CD4-positive, alpha-beta memory T cell (primary cell): Measurements from ENCODE around the gene DCBLD1. TPM values are rescaled to one million over a fixed set of nuclear protein-coding genes. Genes with fewer than 3 reads are reported as not detected.

ENCODE experiments used
- CTCF ChIA-PET: fragments of 350-600 bp; sonication (Branson Sonifier 250); formaldehyde crosslinking; loops from one replicate; lab custom pipeline; 2021; ENCODE audit warnings: inconsistent platforms; ENCODE audit not compliant: partially characterized antibody; lab: Charles Lee
- POLR2A ChIA-PET: fragments of 350-600 bp; sonication (Branson Sonifier 250); formaldehyde crosslinking; loops from one replicate; lab custom pipeline; 2021; ENCODE audit not compliant: partially characterized antibody; lab: Charles Lee
- DNase-seq, 5 donors: peaks; one replicate each; pipeline versions ENCODE4 v3.0.0 to v3.0.0-alpha.2; 2020 to 2022; ENCODE audit warnings: mixed read lengths in 1 of 5
- H3K27ac ChIP-seq: one replicate; pipeline ENCODE4 v1.7.0; 2013; ENCODE audit warnings: low read depth, low read length
- H3K27me3 ChIP-seq: 2 replicates; pipeline ENCODE4 v1.7.0; 2013; ENCODE audit warnings: mild to moderate bottlenecking, low read length, moderate library complexity; ENCODE audit not compliant: insufficient read depth
- H3K36me3 ChIP-seq: 2 replicates; pipeline ENCODE4 v1.7.0; 2013; ENCODE audit warnings: mild to moderate bottlenecking, low read length, moderate library complexity; ENCODE audit not compliant: insufficient read depth
- H3K4me1 ChIP-seq: 2 replicates; pipeline ENCODE4 v1.7.0; 2013; ENCODE audit warnings: mild to moderate bottlenecking, low read length, moderate library complexity; ENCODE audit not compliant: insufficient read depth
- H3K4me3 ChIP-seq, 2 donors: one replicate each; pipeline ENCODE4 v1.7.0; 2013; ENCODE audit warnings: low read length in 2 of 2, mild to moderate bottlenecking in 1 of 2
- H3K9me3 ChIP-seq, 2 donors: one replicate each; pipeline ENCODE4 v1.7.0; 2013; ENCODE audit warnings: low read length in 2 of 2, control low read depth in 1 of 2; ENCODE audit not compliant: control insufficient read depth in 1 of 2
- H3K27ac Mint-ChIP-seq, 7 donors: one replicate each; pipeline ENCODE4 v1.8.0; 2020 to 2021; ENCODE audit warnings: mixed read lengths in 7 of 7, mild to moderate bottlenecking in 6 of 7, inconsistent platforms in 3 of 7, moderate library complexity in 3 of 7
- H3K27me3 Mint-ChIP-seq, 2 donors: one replicate each; pipeline ENCODE4 v1.8.0; 2020 to 2021; ENCODE audit warnings: mixed read lengths in 2 of 2
- H3K36me3 Mint-ChIP-seq, 2 donors: one replicate each; pipeline ENCODE4 v1.8.0; 2020 to 2021; ENCODE audit warnings: mixed read lengths in 2 of 2, inconsistent platforms in 1 of 2, mild to moderate bottlenecking in 1 of 2
- H3K4me1 Mint-ChIP-seq, 4 donors: one replicate each; pipeline ENCODE4 v1.8.0; 2020 to 2021; ENCODE audit warnings: mixed read lengths in 4 of 4, mild to moderate bottlenecking in 1 of 4
- H3K4me3 Mint-ChIP-seq, 8 donors: one replicate each; pipeline ENCODE4 v1.8.0; 2020 to 2021; ENCODE audit warnings: mixed read lengths in 8 of 8, mild to moderate bottlenecking in 7 of 8, moderate library complexity in 6 of 8, inconsistent platforms in 3 of 8
- H3K9me3 Mint-ChIP-seq, 8 donors: one replicate each; pipeline ENCODE4 v1.8.0; 2020 to 2021; ENCODE audit warnings: mixed read lengths in 8 of 8, mild to moderate bottlenecking in 5 of 8, inconsistent platforms in 3 of 8, moderate library complexity in 1 of 8
- intact Hi-C: fragments of 100-400 bp; cut with micrococcal nuclease; formaldehyde crosslinking; loops from one replicate; pipeline ENCODE4 v1.15.1; 2023
- polyA plus RNA-seq, 2 donors: library from polyadenylated mRNA; unstranded; fragments of 300-500 nt; fragmentation: Illumina TruSeq; gene quantifications; one replicate each; pipeline ENCODE4 v1.2.3, GENCODE V29; 2021
- total RNA-seq, 2 experiments: library from RNA; stranded (reverse); gene quantifications; one replicate each; pipeline ENCODE4 v1.2.3, GENCODE V29; 2021

DCBLD1 gene
- total and polyA plus RNA-seq, 4 experiments from 2014 or later, result 1.4 to 9.7 (median 5.6) TPM

DNA sequence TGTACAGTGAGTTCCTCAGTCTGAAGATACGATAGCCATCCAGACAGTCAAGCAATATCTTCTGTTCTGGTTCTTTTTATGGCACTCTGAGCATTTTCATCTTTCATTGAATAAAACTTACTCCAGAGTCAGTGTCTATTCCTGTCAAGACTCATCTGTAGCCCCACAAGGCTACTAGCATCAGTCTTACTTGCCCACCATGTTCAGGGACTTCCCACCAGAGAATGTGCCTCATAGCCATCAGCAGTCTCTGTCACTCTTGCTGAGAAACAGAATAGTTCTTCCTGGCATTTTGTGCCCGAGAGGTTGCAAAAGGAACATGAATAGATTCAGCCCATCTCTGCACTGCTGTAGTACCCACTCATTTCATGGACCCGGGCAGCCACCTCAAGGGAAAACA, 12.7 kb upstream of the DCBLD1 start:
- intact Hi-C loops, result no loop called here
- no peak overlapping the region for H3K4me3 Mint-ChIP-seq
- Histone ChIP-seq H3K36me3 (no peaks in the 10 kb centered on the region), H3K27me3 (no peaks in the 10 kb centered on the region), H3K4me1 (no peaks in the 10 kb centered on the region), H3K4me3 (no peak overlapping the region), H3K27ac (no peak overlapping the region), H3K9me3 (no peaks in the 10 kb centered on the region)
- no peak for DNase-seq
- CTCF ChIA-PET, result no interaction called here
- H3K27ac Mint-ChIP-seq, result no peak overlapping the region
- peaks cover 0 to 10% (median 2%) of the 10 kb centered on the region in 4 donors for H3K4me1 Mint-ChIP-seq
- no peaks in the 10 kb centered on the region for H3K36me3 Mint-ChIP-seq
- peaks cover 13 to 20% of the 10 kb centered on the region in 2 donors for H3K27me3 Mint-ChIP-seq
- POLR2A ChIA-PET, result no interaction called here
- H3K9me3 Mint-ChIP-seq, result no peaks in the 10 kb centered on the region

DNA sequence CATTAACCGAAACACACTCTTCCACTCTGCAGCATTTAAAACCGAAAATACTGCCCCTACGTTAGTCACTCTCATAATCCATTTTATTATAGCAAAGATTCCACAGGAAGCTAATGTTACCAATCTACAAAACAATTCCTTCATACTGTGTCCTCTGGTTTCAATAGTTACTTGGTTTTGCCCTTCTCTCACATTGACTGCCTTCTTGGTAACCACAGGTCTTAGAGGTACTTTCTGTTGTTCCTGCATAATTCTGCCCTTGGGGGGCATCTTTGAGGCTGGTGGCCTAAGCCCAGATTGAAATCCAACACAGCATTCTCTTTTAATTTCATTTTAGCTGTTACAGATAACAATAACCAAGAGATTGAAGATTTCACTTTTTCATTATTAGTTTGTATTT, 9.8 kb upstream of the DCBLD1 start:
- no peaks in the 10 kb centered on the region for H3K36me3 Mint-ChIP-seq
- ChIA-PET CTCF (no interaction called here), POLR2A (no interaction called here)
- peaks cover 0 to 10% (median under 1%) of the 10 kb centered on the region in 4 donors for H3K4me1 Mint-ChIP-seq
- no peak overlapping the region for H3K27ac Mint-ChIP-seq
- H3K27ac ChIP-seq, result no peak overlapping the region
- DNase-seq, result no peak
- peaks cover 13 to 21% of the 10 kb centered on the region in 2 donors for H3K27me3 Mint-ChIP-seq
- no peaks in the 10 kb centered on the region for H3K4me1 ChIP-seq
- no peaks in the 10 kb centered on the region for H3K27me3 ChIP-seq
- H3K4me3 Mint-ChIP-seq, result no peak overlapping the region
- intact Hi-C loops, result no loop called here
- no peak overlapping the region for H3K4me3 ChIP-seq
- H3K36me3 ChIP-seq, result no peaks in the 10 kb centered on the region
- no peaks in the 10 kb centered on the region for H3K9me3 ChIP-seq
- H3K9me3 Mint-ChIP-seq, result no peaks in the 10 kb centered on the region

DNA sequence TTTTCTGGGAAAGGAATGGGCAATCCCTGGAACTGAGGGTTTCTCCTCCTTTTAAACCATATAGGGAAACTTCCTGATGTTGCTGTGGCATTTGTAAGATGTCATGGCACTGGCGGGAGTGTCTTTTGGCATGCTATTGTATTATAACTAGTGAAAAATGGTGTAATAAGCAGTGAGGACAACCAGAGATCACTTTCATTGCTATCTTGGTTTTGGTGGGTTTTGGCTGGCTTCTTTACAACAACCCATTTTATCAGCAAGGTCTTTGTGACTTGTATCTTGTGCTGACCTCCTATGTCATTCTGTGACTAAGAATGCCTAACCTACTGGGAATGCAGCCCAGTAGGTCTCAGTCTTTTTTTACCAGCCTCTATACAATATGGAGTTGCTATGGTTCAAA, 9.1 kb upstream of the DCBLD1 start:
- peaks cover 17 to 21% of the 10 kb centered on the region in 2 donors for H3K27me3 Mint-ChIP-seq
- H3K27ac Mint-ChIP-seq, result no peak overlapping the region
- Histone ChIP-seq H3K27ac (no peak overlapping the region), H3K4me3 (no peak overlapping the region), H3K36me3 (no peaks in the 10 kb centered on the region), H3K4me1 (no peaks in the 10 kb centered on the region), H3K27me3 (no peaks in the 10 kb centered on the region), H3K9me3 (no peaks in the 10 kb centered on the region)
- no peaks in the 10 kb centered on the region for H3K36me3 Mint-ChIP-seq
- ChIA-PET CTCF (interaction anchor here (0.7 to 1.0 kb wide), 2 partner anchors 8 to 131 kb away, joined by 3 read pairs; no protein-coding TSS in a partner anchor), POLR2A (no interaction called here)
- DNase-seq, result no peak
- intact Hi-C loops, result no loop called here
- H3K4me3 Mint-ChIP-seq, result no peak overlapping the region
- no peaks in the 10 kb centered on the region for H3K9me3 Mint-ChIP-seq
- peaks cover 0 to 10% (median under 1%) of the 10 kb centered on the region in 4 donors for H3K4me1 Mint-ChIP-seq

DNA sequence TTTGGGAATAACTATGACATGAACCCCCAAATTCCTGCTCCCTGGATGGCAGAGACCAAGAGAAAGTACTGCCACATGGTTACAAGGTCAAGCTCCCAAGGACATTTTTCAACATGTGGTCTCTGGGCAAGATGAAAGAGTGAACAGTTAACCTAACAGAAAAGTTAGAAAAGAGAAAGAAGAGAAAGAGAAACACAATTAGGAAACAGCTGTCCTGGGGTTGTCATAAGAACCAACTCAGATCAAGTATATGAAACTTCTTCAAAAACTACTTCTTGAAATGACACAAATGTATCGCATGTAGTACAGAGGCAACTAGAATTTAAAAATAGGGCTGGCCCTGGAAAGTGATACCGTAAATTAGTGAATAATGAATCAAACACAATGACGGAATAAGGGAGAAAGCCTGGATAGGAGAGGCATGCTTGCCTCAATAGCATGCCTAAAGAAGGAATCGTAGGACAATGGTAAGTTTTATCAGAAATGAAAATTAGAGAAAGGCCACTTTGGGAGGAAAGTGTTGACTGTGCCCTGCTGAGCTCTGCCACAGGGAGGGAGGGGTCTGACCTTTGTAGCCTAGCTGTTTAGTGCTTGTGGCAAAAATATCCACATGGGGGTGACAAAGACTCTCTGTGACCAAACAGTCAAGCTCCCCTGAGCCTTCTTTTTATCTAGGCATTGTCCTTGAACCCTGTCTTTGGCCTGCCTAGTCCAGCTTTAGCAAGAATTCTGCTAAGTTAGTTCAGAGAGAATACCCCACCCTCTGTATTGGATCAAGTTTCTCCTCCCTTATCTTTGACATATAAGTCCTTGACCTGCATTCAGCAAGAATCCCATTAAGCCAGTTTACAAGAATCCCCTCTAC, 4.3 kb upstream of the DCBLD1 start:
- peak in 3 of 5 donors; percentile 4 to 11 (median 7) for DNase-seq
- peak overlapping the region in 1 of 7 donors; percentile 43 for H3K27ac Mint-ChIP-seq
- H3K4me1 Mint-ChIP-seq, result peaks cover 8 to 13% (median 10%) of the 10 kb centered on the region in 4 donors
- no peaks in the 10 kb centered on the region for H3K36me3 Mint-ChIP-seq
- intact Hi-C loops, result loop anchor here (1.0 kb wide), 1 partner anchor 78 kb away; no protein-coding TSS in a partner anchor
- no peak overlapping the region for H3K27ac ChIP-seq
- H3K9me3 Mint-ChIP-seq, result no peaks in the 10 kb centered on the region
- CTCF ChIA-PET, result interaction anchor here (1.0 to 5.0 kb wide), 11 partner anchors 14 to 128 kb away, joined by 3 to 72 read pairs (median 6); partner anchors contain the start of gene GOPC
- H3K4me3 ChIP-seq, result no peak overlapping the region
- no peaks in the 10 kb centered on the region for H3K36me3 ChIP-seq
- peaks cover 9 to 19% of the 10 kb centered on the region in 2 donors for H3K27me3 Mint-ChIP-seq
- POLR2A ChIA-PET, result interaction anchor here (2.0 kb wide), 1 partner anchor 71 kb away, joined by 7 read pairs; no protein-coding TSS in a partner anchor
- no peaks in the 10 kb centered on the region for H3K27me3 ChIP-seq
- no peak overlapping the region for H3K4me3 Mint-ChIP-seq
- no peaks in the 10 kb centered on the region for H3K9me3 ChIP-seq
- H3K4me1 ChIP-seq, result peaks cover 14% of the 10 kb centered on the region

DNA sequence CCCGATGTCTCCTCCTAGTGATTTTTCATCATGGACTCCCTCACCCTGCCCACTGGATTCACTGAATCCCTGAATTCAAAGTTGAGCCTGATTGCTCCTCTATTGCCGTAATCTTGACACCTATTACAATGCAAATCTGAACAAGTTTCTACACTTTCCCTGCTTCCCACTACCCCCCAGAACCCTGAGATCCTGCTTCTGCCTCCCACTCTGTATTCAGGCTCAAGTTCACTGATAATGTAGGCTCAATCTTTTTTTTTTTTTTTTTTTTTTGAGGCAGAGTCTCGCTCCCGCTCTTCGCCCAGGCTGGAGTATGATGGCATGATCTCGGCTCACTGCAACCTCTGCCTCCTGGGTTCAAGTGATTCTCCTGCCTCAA, 3.6 kb upstream of the DCBLD1 start:
- Histone ChIP-seq H3K27me3 (no peaks in the 10 kb centered on the region), H3K36me3 (no peaks in the 10 kb centered on the region), H3K27ac (no peak overlapping the region), H3K4me3 (no peak overlapping the region), H3K9me3 (no peaks in the 10 kb centered on the region), H3K4me1 (peaks cover 21% of the 10 kb centered on the region)
- intact Hi-C loops, result loop anchor here (1.0 kb wide), 1 partner anchor 77 kb away; no protein-coding TSS in a partner anchor
- H3K4me3 Mint-ChIP-seq, result no peak overlapping the region
- peak overlapping the region in 1 of 7 donors; percentile 43 for H3K27ac Mint-ChIP-seq
- H3K9me3 Mint-ChIP-seq, result no peaks in the 10 kb centered on the region
- ChIA-PET POLR2A (interaction anchor here (2.0 kb wide), 1 partner anchor 70 kb away, joined by 7 read pairs; no protein-coding TSS in a partner anchor), CTCF (interaction anchor here (0.9 to 5.0 kb wide), 12 partner anchors 13 to 128 kb away, joined by 3 to 72 read pairs (median 6); partner anchors contain the start of gene GOPC)
- peaks cover 13 to 18% (median 14%) of the 10 kb centered on the region in 4 donors for H3K4me1 Mint-ChIP-seq
- H3K27me3 Mint-ChIP-seq, result peaks cover 9 to 20% of the 10 kb centered on the region in 2 donors
- no peak for DNase-seq
- H3K36me3 Mint-ChIP-seq, result peaks cover 0 to 3% of the 10 kb centered on the region in 2 donors

DNA sequence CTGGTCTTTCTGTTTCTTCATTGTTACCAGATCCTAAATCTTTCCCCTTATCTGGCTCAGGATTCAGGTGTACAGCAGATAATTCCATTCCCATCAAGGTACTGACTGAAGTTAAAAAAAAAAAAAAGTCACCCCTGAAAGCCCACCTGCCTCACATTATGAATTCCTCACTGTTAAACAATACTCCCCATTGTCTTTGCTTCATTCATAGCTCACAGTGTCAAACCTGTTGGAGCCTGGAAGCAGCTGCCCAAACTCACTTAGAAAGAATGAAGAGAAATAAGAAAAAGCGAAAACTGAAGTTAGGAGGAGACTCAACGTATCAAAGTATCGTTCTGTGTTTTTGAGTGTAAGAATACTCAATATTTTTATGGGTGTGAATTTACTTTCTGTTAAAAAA, 1.8 kb upstream of the DCBLD1 start:
- intact Hi-C loops, result no loop called here
- H3K27me3 ChIP-seq, result no peaks in the 10 kb centered on the region
- no peak overlapping the region for H3K4me3 ChIP-seq
- Mint-ChIP-seq H3K36me3 (peaks cover 0 to 3% of the 10 kb centered on the region in 2 donors), H3K27me3 (peaks cover 5 to 15% of the 10 kb centered on the region in 2 donors), H3K9me3 (no peaks in the 10 kb centered on the region), H3K4me3 (peak overlapping the region in 1 of 8 donors; percentile 60), H3K27ac (peak overlapping the region in 1 of 7 donors; percentile 37), H3K4me1 (peaks cover 13 to 18% (median 14%) of the 10 kb centered on the region in 4 donors)
- H3K9me3 ChIP-seq, result no peaks in the 10 kb centered on the region
- CTCF ChIA-PET, result interaction anchor here (0.7 to 5.0 kb wide), 6 partner anchors 30 to 184 kb away, joined by 3 to 72 read pairs (median 14); no protein-coding TSS in a partner anchor
- POLR2A ChIA-PET, result interaction anchor here (3.7 to 3.8 kb wide), 2 partner anchors 69 to 122 kb away, joined by 15 to 75 read pairs; partner anchors contain the start of gene GOPC
- peaks cover 21% of the 10 kb centered on the region for H3K4me1 ChIP-seq
- no peak for DNase-seq
- no peaks in the 10 kb centered on the region for H3K36me3 ChIP-seq
- no peak overlapping the region for H3K27ac ChIP-seq
